COLO668 (cell line): ENCODE results near the gene CPM.
"Not testable (repeated sequence)": the region's sequence is repeated elsewhere in the genome, so short reads cannot be mapped to it uniquely, and the experiment has no call there.

Experiments used
- DNase-seq: peaks from one replicate; lab custom pipeline; 2025; ENCODE audit not compliant: unreplicated experiment; lab: John Stamatoyannopoulos, UW

Gene CPM

GRCh38 chr12:68854554-68854953 is 78.4 kb downstream of the CPM start:
- no peak for DNase-seq

GRCh38 chr12:68854078-68854468 is 78.9 kb downstream of the CPM start:
- DNase-seq, result no peak

GRCh38 chr12:68853396-68854077 is 79.4 kb downstream of the CPM start:
- no peak for DNase-seq

GRCh38 chr12:68851592-68852306 is 81.2 kb downstream of the CPM start:
- no peak for DNase-seq

- DNase-seq, result no peak
Measured at GRCh38 chr12:68850390-68850789, 82.6 kb downstream of the CPM start.

- no peak for DNase-seq
Measured at GRCh38 chr12:68846811-68847210, 86.2 kb downstream of the CPM start.

GRCh38 chr12:68844788-68845695 is 87.9 kb downstream of the CPM start:
- DNase-seq, result no peak

GRCh38 chr12:68844318-68844745 is 88.6 kb downstream of the CPM start:
- DNase-seq, result no peak

GRCh38 chr12:68842784-68843567 is 90.0 kb downstream of the CPM start:
- DNase-seq, result no peak

GRCh38 chr12:68842123-68842522 is 90.8 kb downstream of the CPM start:
- DNase-seq, result no peak

GRCh38 chr12:68841717-68842116 is 91.3 kb downstream of the CPM start:
- DNase-seq, result no peak

GRCh38 chr12:68841175-68841574 is 91.8 kb downstream of the CPM start:
- not testable (repeated sequence) for DNase-seq

GRCh38 chr12:68839183-68840147 is 93.5 kb downstream of the CPM start:
- no peak for DNase-seq

GRCh38 chr12:68838046-68838886 is 94.7 kb downstream of the CPM start:
- DNase-seq, result no peak

- DNase-seq, result no peak
Measured at GRCh38 chr12:68837215-68837614, 95.8 kb downstream of the CPM start.

- DNase-seq, result no peak
Measured at GRCh38 chr12:68835333-68835908, 97.5 kb downstream of the CPM start.

- DNase-seq, result no peak
Measured at GRCh38 chr12:68833508-68833907, 99.5 kb downstream of the CPM start.

- peak; percentile 12 for DNase-seq
Measured at GRCh38 chr12:68832504-68832867, 100.5 kb downstream of the CPM start.
